A549 (cell line): ENCODE measurements around the gene TMEM143.

ENCODE experiments used
- BHLHE40 ChIP-seq: IDR thresholded peaks from 2 replicates; pipeline ENCODE4 v1.6.1; 2012; ENCODE audit warnings: low read depth, low read length, inconsistent platforms
- CEBPB ChIP-seq, 2 experiments: fragments of >200 bp in 1 of 2; sonication (Bioruptor Twin) in 1 of 2; formaldehyde crosslinking in 1 of 2; IDR thresholded peaks; 2 replicates each; pipeline ENCODE4 v1.6.1; 2012 to 2016
- CTCF ChIP-seq: fragments of >200 bp; sonication (Bioruptor Twin); formaldehyde crosslinking; IDR thresholded peaks from 3 replicates; pipeline ENCODE4 v1.5.1; 2016
- EP300 ChIP-seq, 2 experiments: fragments of >200 bp; sonication (Bioruptor Twin); formaldehyde crosslinking; IDR thresholded peaks; 2 replicates in 1 of 2; 3 replicates in 1 of 2; pipeline ENCODE4 v1.6.1; 2016 to 2017
- MAZ ChIP-seq: fragments of 150-350 bp; IDR thresholded peaks from 2 replicates; pipeline ENCODE4 v1.6.1; 2014; ENCODE audit warnings: antibody characterized with exemption, low read depth, low read length, borderline replicate concordance
- NR3C1 ChIP-seq: fragments of >200 bp; sonication (Bioruptor Twin); formaldehyde crosslinking; IDR thresholded peaks from 3 replicates; pipeline ENCODE4 v1.6.1; 2017
- RAD21 ChIP-seq, 2 experiments: fragments of >200 bp in 1 of 2; sonication (Bioruptor Twin) in 1 of 2; formaldehyde crosslinking in 1 of 2; IDR thresholded peaks in 1 of 2; conservative IDR thresholded peaks in 1 of 2; 2 replicates in 1 of 2; 3 replicates in 1 of 2; pipeline ENCODE4 v1.6.1; 2012 to 2018; ENCODE audit warnings: inconsistent platforms in 1 of 2
- RNF2 ChIP-seq: fragments of 200-600 bp; sonication (generic); IDR thresholded peaks from 2 replicates; pipeline ENCODE4 v1.6.1; 2016; ENCODE audit warnings: low read depth, mild to moderate bottlenecking, antibody characterized with exemption, moderate library complexity, borderline replicate concordance
- USF2 ChIP-seq: fragments of 450-650 bp; IDR thresholded peaks from 2 replicates; pipeline ENCODE4 v1.6.1; 2014; ENCODE audit warnings: antibody characterized with exemption

- TF ChIP-seq NR3C1: no peak
- TF ChIP-seq EP300 (IDR thresholded peaks at IDR 0.05): no peak
- no peak for TF ChIP-seq RAD21 (conservative IDR thresholded peaks at IDR 0.05 in 1 of 2, IDR thresholded peaks at IDR 0.05 in 1 of 2)
- no peak for TF ChIP-seq RNF2
- no peak for TF ChIP-seq CTCF
- no peak for TF ChIP-seq USF2
- TF ChIP-seq MAZ: no peak
- no peak for TF ChIP-seq CEBPB (IDR thresholded peaks at IDR 0.05)
- no peak for TF ChIP-seq BHLHE40
These were observed 23.2 kb upstream of the TMEM143 start for GRCh38 chr19:48386981-48387380.
